Immature natural killer cell (primary cell): ENCODE measurements around the gene COG5. TPM values are rescaled to one million over a fixed set of nuclear protein-coding genes. Genes with fewer than 3 reads are reported as not detected.

ENCODE experiments used
- DNase-seq, 3 donors: peaks; one replicate each; pipeline ENCODE4 v3.0.0; 2022; ENCODE audit warnings: mixed read lengths in 1 of 3
- H3K27ac Mint-ChIP-seq, 6 donors: one replicate each; pipeline ENCODE4 v1.8.0; 2020; ENCODE audit warnings: mixed read lengths in 6 of 6, mild to moderate bottlenecking in 5 of 6, inconsistent platforms in 4 of 6, moderate library complexity in 3 of 6
- H3K27me3 Mint-ChIP-seq, 3 donors: one replicate each; pipeline ENCODE4 v1.8.0; 2020 to 2021; ENCODE audit warnings: low read depth in 3 of 3, mild to moderate bottlenecking in 3 of 3, mixed read lengths in 3 of 3, moderate library complexity in 3 of 3, inconsistent platforms in 1 of 3
- H3K36me3 Mint-ChIP-seq, 3 donors: one replicate each; pipeline ENCODE4 v1.8.0; 2020; ENCODE audit warnings: mixed read lengths in 3 of 3, inconsistent platforms in 2 of 3, mild to moderate bottlenecking in 2 of 3
- H3K4me1 Mint-ChIP-seq, 2 donors: one replicate each; pipeline ENCODE4 v1.8.0; 2020; ENCODE audit warnings: inconsistent platforms in 2 of 2, mild to moderate bottlenecking in 2 of 2, mixed read lengths in 2 of 2, moderate library complexity in 1 of 2
- H3K4me3 Mint-ChIP-seq, 5 donors: one replicate each; pipeline ENCODE4 v1.8.0; 2020; ENCODE audit warnings: mild to moderate bottlenecking in 5 of 5, mixed read lengths in 5 of 5, inconsistent platforms in 3 of 5, moderate library complexity in 3 of 5
- H3K9me3 Mint-ChIP-seq, 6 donors: one replicate each; pipeline ENCODE4 v1.8.0; 2020; ENCODE audit warnings: mild to moderate bottlenecking in 6 of 6, mixed read lengths in 6 of 6, inconsistent platforms in 4 of 6, moderate library complexity in 3 of 6
- polyA plus RNA-seq, 3 donors: library from polyadenylated mRNA; unstranded; fragments of 300-500 nt; fragmentation: Illumina TruSeq; gene quantifications; one replicate each; pipeline ENCODE4 v1.2.3, GENCODE V29; 2021

The COG5 gene
- polyA plus RNA-seq, 3 donors from 2014 or later = 16.8 to 30.5 (median 22.2) TPM

- peaks cover 27 to 31% (median 30%) of the 10 kb centered on the region in 3 donors for H3K36me3 Mint-ChIP-seq
Measured at GRCh38 chr7:107294182-107294581, 269.5 kb downstream of the COG5 start.

GRCh38 chr7:107292591-107292990 is 271.1 kb downstream of the COG5 start:
- Mint-ChIP-seq H3K9me3 (no peaks in the 10 kb centered on the region), H3K27ac (no peak overlapping the region), H3K4me3 (no peak overlapping the region), H3K27me3 (peaks cover 0 to 3% (median 0%) of the 10 kb centered on the region in 3 donors), H3K36me3 (peaks cover 29 to 33% (median 30%) of the 10 kb centered on the region in 3 donors), H3K4me1 (no peaks in the 10 kb centered on the region)
- DNase-seq = no peak

More at GRCh38 chr7:107294182-107294581, 269.5 kb downstream of the COG5 start:
- Mint-ChIP-seq H3K4me1 (no peaks in the 10 kb centered on the region), H3K4me3 (no peak overlapping the region), H3K27ac (no peak overlapping the region), H3K27me3 (peaks cover 0 to 3% (median 0%) of the 10 kb centered on the region in 3 donors), H3K9me3 (no peaks in the 10 kb centered on the region)
- DNase-seq = no peak

- no peaks in the 10 kb centered on the region for H3K4me1 Mint-ChIP-seq
- DNase-seq = no peak
- no peaks in the 10 kb centered on the region for H3K9me3 Mint-ChIP-seq
- H3K27me3 Mint-ChIP-seq = peaks cover 0 to 3% (median 0%) of the 10 kb centered on the region in 3 donors
- H3K27ac Mint-ChIP-seq = peak overlapping the region in 1 of 6 donors; percentile 5
- no peak overlapping the region for H3K4me3 Mint-ChIP-seq
- H3K36me3 Mint-ChIP-seq = peaks cover 28 to 35% (median 33%) of the 10 kb centered on the region in 3 donors
Measured at GRCh38 chr7:107291434-107291833, 272.3 kb downstream of the COG5 start.

GRCh38 chr7:107286751-107287621 is 276.7 kb downstream of the COG5 start:
- Mint-ChIP-seq H3K27ac (no peak overlapping the region), H3K4me1 (no peaks in the 10 kb centered on the region), H3K4me3 (no peak overlapping the region), H3K36me3 (peaks cover 19 to 30% (median 26%) of the 10 kb centered on the region in 3 donors), H3K27me3 (no peaks in the 10 kb centered on the region), H3K9me3 (no peaks in the 10 kb centered on the region)
- no peak for DNase-seq

- Mint-ChIP-seq H3K4me3 (no peak overlapping the region), H3K9me3 (no peaks in the 10 kb centered on the region), H3K27me3 (no peaks in the 10 kb centered on the region), H3K27ac (no peak overlapping the region), H3K4me1 (no peaks in the 10 kb centered on the region), H3K36me3 (peaks cover 9 to 25% (median 11%) of the 10 kb centered on the region in 3 donors)
- DNase-seq = no peak
Measured at GRCh38 chr7:107284911-107285479, 278.7 kb downstream of the COG5 start.

DNA sequence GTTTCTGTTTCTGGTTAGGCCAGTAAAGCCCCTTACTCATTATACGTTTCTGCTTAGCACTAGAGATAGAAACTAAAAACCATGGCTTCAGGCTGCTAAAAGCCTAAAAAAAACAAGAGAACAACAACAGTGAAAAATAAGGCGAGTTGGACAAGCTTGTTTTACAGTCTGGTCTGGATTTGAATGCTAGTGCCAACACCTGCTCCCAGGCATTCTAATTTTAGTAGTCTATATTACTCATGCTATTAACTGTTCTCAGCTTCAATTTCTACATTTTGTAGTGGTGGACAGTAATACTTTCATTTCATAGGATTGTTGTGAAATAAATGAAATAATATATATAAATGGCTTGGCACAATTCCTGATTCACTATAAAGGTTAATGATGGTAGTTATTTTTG is 286.4 kb downstream of the COG5 start:
- H3K27me3 Mint-ChIP-seq = peaks cover 0 to 1% (median 0%) of the 10 kb centered on the region in 3 donors
- H3K36me3 Mint-ChIP-seq = peaks cover 6 to 38% (median 24%) of the 10 kb centered on the region in 3 donors
- no peak overlapping the region for H3K27ac Mint-ChIP-seq
- H3K4me3 Mint-ChIP-seq = no peak overlapping the region
- no peaks in the 10 kb centered on the region for H3K9me3 Mint-ChIP-seq
- DNase-seq = no peak
- no peaks in the 10 kb centered on the region for H3K4me1 Mint-ChIP-seq

- Mint-ChIP-seq H3K4me1 (no peaks in the 10 kb centered on the region), H3K4me3 (no peak overlapping the region), H3K27me3 (peaks cover 0 to 1% (median 0%) of the 10 kb centered on the region in 3 donors), H3K36me3 (peaks cover 0 to 34% (median 17%) of the 10 kb centered on the region in 3 donors), H3K27ac (no peak overlapping the region), H3K9me3 (no peaks in the 10 kb centered on the region)
- no peak for DNase-seq
Measured at GRCh38 chr7:107276220-107276827, 287.4 kb downstream of the COG5 start.

- no peaks in the 10 kb centered on the region for H3K9me3 Mint-ChIP-seq
- H3K4me1 Mint-ChIP-seq = no peaks in the 10 kb centered on the region
- no peak for DNase-seq
- H3K36me3 Mint-ChIP-seq = peaks cover 6 to 44% (median 18%) of the 10 kb centered on the region in 3 donors
- H3K4me3 Mint-ChIP-seq = no peak overlapping the region
- H3K27me3 Mint-ChIP-seq = peaks cover 0 to 1% (median 0%) of the 10 kb centered on the region in 3 donors
- no peak overlapping the region for H3K27ac Mint-ChIP-seq
Measured at GRCh38 chr7:107274506-107274905, 289.2 kb downstream of the COG5 start.

DNA sequence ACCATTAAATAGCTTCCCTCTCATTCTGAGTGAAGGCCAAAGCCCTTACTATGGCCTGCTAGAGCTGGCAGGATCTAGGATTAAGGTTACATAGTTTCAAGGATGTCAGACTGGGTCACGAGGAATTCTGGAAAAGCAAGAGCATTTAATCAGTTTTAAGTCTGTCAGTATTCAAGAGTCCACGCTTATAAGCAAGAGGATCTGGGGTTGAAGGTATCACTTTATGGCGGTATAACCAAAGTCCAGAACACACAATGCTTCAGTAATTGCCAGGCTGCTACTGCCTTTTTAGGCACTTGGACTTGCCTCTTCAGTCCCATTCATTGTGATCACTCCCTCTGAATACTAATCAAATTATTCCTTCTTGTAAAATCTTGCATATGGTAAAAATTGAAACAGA is 293.9 kb downstream of the COG5 start:
- H3K27ac Mint-ChIP-seq = no peak overlapping the region
- no peaks in the 10 kb centered on the region for H3K9me3 Mint-ChIP-seq
- DNase-seq = no peak
- H3K4me1 Mint-ChIP-seq = no peaks in the 10 kb centered on the region
- no peaks in the 10 kb centered on the region for H3K27me3 Mint-ChIP-seq
- no peak overlapping the region for H3K4me3 Mint-ChIP-seq
- H3K36me3 Mint-ChIP-seq = peaks cover 9 to 32% (median 16%) of the 10 kb centered on the region in 3 donors

GRCh38 chr7:107268594-107268993 is 295.1 kb downstream of the COG5 start:
- DNase-seq = no peak
- H3K9me3 Mint-ChIP-seq = no peaks in the 10 kb centered on the region
- no peaks in the 10 kb centered on the region for H3K27me3 Mint-ChIP-seq
- no peak overlapping the region for H3K27ac Mint-ChIP-seq
- H3K36me3 Mint-ChIP-seq = peaks cover 7 to 22% (median 9%) of the 10 kb centered on the region in 3 donors
- no peaks in the 10 kb centered on the region for H3K4me1 Mint-ChIP-seq
- H3K4me3 Mint-ChIP-seq = no peak overlapping the region

- DNase-seq = no peak
- Mint-ChIP-seq H3K27me3 (no peaks in the 10 kb centered on the region), H3K4me1 (no peaks in the 10 kb centered on the region), H3K27ac (no peak overlapping the region), H3K9me3 (no peaks in the 10 kb centered on the region), H3K4me3 (no peak overlapping the region), H3K36me3 (peaks cover 9 to 18% (median 10%) of the 10 kb centered on the region in 3 donors)
Measured at GRCh38 chr7:107267138-107267537, 296.6 kb downstream of the COG5 start.

GRCh38 chr7:107264723-107265122 is 299.0 kb downstream of the COG5 start:
- Mint-ChIP-seq H3K4me3 (no peak overlapping the region), H3K4me1 (no peaks in the 10 kb centered on the region), H3K27me3 (no peaks in the 10 kb centered on the region), H3K9me3 (no peaks in the 10 kb centered on the region), H3K27ac (no peak overlapping the region), H3K36me3 (peaks cover 4 to 21% (median 8%) of the 10 kb centered on the region in 3 donors)
- DNase-seq = no peak

DNA sequence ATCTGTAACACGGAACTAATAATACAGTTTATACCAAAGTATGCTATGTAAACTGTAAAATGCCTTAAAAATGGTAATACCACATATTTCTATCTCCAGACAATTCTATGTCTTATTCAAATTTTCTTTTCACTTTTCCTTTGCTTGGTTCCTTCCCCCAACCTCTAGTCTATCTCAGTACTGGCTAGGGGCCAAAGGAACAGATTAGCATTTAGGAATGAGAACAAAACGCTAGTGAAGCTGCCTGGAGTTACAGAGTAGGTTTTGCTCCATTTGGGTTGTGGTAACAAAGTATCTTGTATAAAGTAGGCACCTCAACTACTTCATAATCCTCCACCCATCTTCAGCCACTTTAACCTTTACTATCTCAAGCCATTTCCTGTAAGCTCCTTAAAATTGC is 300.9 kb downstream of the COG5 start:
- no peak for DNase-seq
- no peak overlapping the region for H3K27ac Mint-ChIP-seq
- peaks cover 0 to 22% (median 7%) of the 10 kb centered on the region in 3 donors for H3K36me3 Mint-ChIP-seq
- no peaks in the 10 kb centered on the region for H3K27me3 Mint-ChIP-seq
- no peak overlapping the region for H3K4me3 Mint-ChIP-seq
- H3K9me3 Mint-ChIP-seq = no peaks in the 10 kb centered on the region
- H3K4me1 Mint-ChIP-seq = no peaks in the 10 kb centered on the region

- no peak overlapping the region for H3K27ac Mint-ChIP-seq
- no peak for DNase-seq
- H3K4me1 Mint-ChIP-seq = no peaks in the 10 kb centered on the region
- H3K27me3 Mint-ChIP-seq = no peaks in the 10 kb centered on the region
- H3K4me3 Mint-ChIP-seq = no peak overlapping the region
- H3K9me3 Mint-ChIP-seq = no peaks in the 10 kb centered on the region
- peaks cover 0 to 18% (median 7%) of the 10 kb centered on the region in 3 donors for H3K36me3 Mint-ChIP-seq
Measured at GRCh38 chr7:107258737-107259136, 305.0 kb downstream of the COG5 start.
